ENCODE results near the gene CEACAM19. TPM values are rescaled to one million over a fixed set of nuclear protein-coding genes. Genes with fewer than 3 reads are reported as not detected.
"Not testable (repeated sequence)": the region's sequence is repeated elsewhere in the genome, so short reads cannot be mapped to it uniquely, and the experiment has no call there.

Gene CEACAM19
- total RNA-seq, 1 experiment from 2014 or later, result 67.8 TPM

GRCh38 chr19:44681992-44682790 is 10.9 kb downstream of the CEACAM19 start:
- no peak for DNase-seq
- BruUV-seq (replicated peaks), result no TSS peak
- Mint-ChIP-seq H3K4me3 (ENCODE audit: low read depth, unreplicated experiment) (no peak overlapping the region), H3K27me3 (ENCODE audit: unreplicated experiment) (no peaks in the 10 kb centered on the region), H3K4me1 (ENCODE audit: low read depth, unreplicated experiment) (peaks cover 52% of the 10 kb centered on the region), H3K9me3 (ENCODE audit: low read depth, unreplicated experiment) (peaks cover 3% of the 10 kb centered on the region), H3K27ac (ENCODE audit: unreplicated experiment) (no peak overlapping the region), H3K36me3 (ENCODE audit: insufficient read depth, unreplicated experiment) (peaks cover 61% of the 10 kb centered on the region)
- CTCF ChIA-PET, result interaction anchor here (1.1 kb wide), 1 partner anchor 111 kb away, joined by 4 read pairs; no protein-coding TSS in a partner anchor
- intact Hi-C loops (cut with micrococcal nuclease; ENCODE audit: unreplicated experiment), result no loop called here
- TF ChIP-seq CTCF (IDR thresholded peaks at IDR 0.05; ENCODE audit: unreplicated experiment), result no peak

- Mint-ChIP-seq H3K9me3 (ENCODE audit: low read depth, unreplicated experiment) (peaks cover 3% of the 10 kb centered on the region), H3K27me3 (ENCODE audit: unreplicated experiment) (no peaks in the 10 kb centered on the region), H3K4me3 (ENCODE audit: low read depth, unreplicated experiment) (no peak overlapping the region), H3K27ac (ENCODE audit: unreplicated experiment) (peak overlapping the region; percentile 4), H3K4me1 (ENCODE audit: low read depth, unreplicated experiment) (peaks cover 46% of the 10 kb centered on the region), H3K36me3 (ENCODE audit: insufficient read depth, unreplicated experiment) (peaks cover 55% of the 10 kb centered on the region)
- no peak for DNase-seq
- no peak for TF ChIP-seq CTCF (IDR thresholded peaks at IDR 0.05; ENCODE audit: unreplicated experiment)
- BruUV-seq (replicated peaks), result no TSS peak
- CTCF ChIA-PET, result interaction anchor here (0.6 to 1.3 kb wide), 3 partner anchors 95 to 112 kb away, joined by 3 to 4 read pairs (median 3); partner anchors contain the start of gene CBLC
- intact Hi-C loops (cut with micrococcal nuclease; ENCODE audit: unreplicated experiment), result no loop called here
These were observed 11.5 kb downstream of the CEACAM19 start for GRCh38 chr19:44682807-44683206.

GRCh38 chr19:44683434-44684210 is 12.3 kb downstream of the CEACAM19 start:
- Mint-ChIP-seq H3K27me3 (ENCODE audit: unreplicated experiment) (no peaks in the 10 kb centered on the region), H3K4me3 (ENCODE audit: low read depth, unreplicated experiment) (peak overlapping the region; percentile 61), H3K36me3 (ENCODE audit: insufficient read depth, unreplicated experiment) (peaks cover 53% of the 10 kb centered on the region), H3K9me3 (ENCODE audit: low read depth, unreplicated experiment) (peaks cover 3% of the 10 kb centered on the region), H3K4me1 (ENCODE audit: low read depth, unreplicated experiment) (peaks cover 40% of the 10 kb centered on the region), H3K27ac (ENCODE audit: unreplicated experiment) (peak overlapping the region; percentile 61)
- TF ChIP-seq CTCF (IDR thresholded peaks at IDR 0.05; ENCODE audit: unreplicated experiment), result no peak
- BruUV-seq (replicated peaks), result no TSS peak
- intact Hi-C loops (cut with micrococcal nuclease; ENCODE audit: unreplicated experiment), result no loop called here
- CTCF ChIA-PET, result interaction anchor here (0.6 to 1.3 kb wide), 3 partner anchors 43 to 113 kb away, joined by 3 read pairs; partner anchors contain the start of gene CBLC
- no peak for DNase-seq

GRCh38 chr19:44684396-44684795 is 13.1 kb downstream of the CEACAM19 start:
- CTCF ChIA-PET; H3K9me3 Mint-ChIP-seq (ENCODE audit: low read depth, unreplicated experiment); H3K27me3 Mint-ChIP-seq (ENCODE audit: unreplicated experiment); DNase-seq; BruUV-seq (replicated peaks); intact Hi-C loops (cut with micrococcal nuclease; ENCODE audit: unreplicated experiment): not testable (repeated sequence)
- Mint-ChIP-seq H3K27ac (ENCODE audit: unreplicated experiment) (peak overlapping the region; percentile 61), H3K4me3 (ENCODE audit: low read depth, unreplicated experiment) (peak overlapping the region; percentile 61), H3K36me3 (ENCODE audit: insufficient read depth, unreplicated experiment) (peaks cover 54% of the 10 kb centered on the region), H3K4me1 (ENCODE audit: low read depth, unreplicated experiment) (peaks cover 47% of the 10 kb centered on the region)

All from Calu3 (cell line).